GM12891 (cell line): Measurements from ENCODE around the gene HS3ST3B1. TPM values are rescaled to one million over a fixed set of nuclear protein-coding genes. Genes with fewer than 3 reads are reported as not detected.
A peak's percentile ranks its signal among the peaks of the same experiment; 100 is the strongest.

Source experiments
- DNase-seq: peaks from one replicate; pipeline ENCODE4 v3.0.0; 2011; ENCODE audit warnings: low spot score; ENCODE audit not compliant: insufficient read length
- FAIRE-seq: peaks from 2 replicates; lab custom pipeline; 2011; peaks lifted over from hg19 to GRCh38; lab: Jason Lieb, UNC
- PAX5 ChIP-seq: IDR thresholded peaks from 2 replicates; pipeline ENCODE4 v1.6.1; 2011; ENCODE audit warnings: low read length, moderate library complexity, mild to moderate bottlenecking; ENCODE audit not compliant: insufficient read depth, severe bottlenecking
- POLR2A ChIP-seq: IDR thresholded peaks from 2 replicates; pipeline ENCODE4 v1.6.1; 2011; ENCODE audit warnings: low read depth, low read length, control low read depth
- POLR2AphosphoS5 ChIP-seq: IDR thresholded peaks from 2 replicates; pipeline ENCODE4 v1.6.1; 2011; ENCODE audit warnings: low read depth, low read length, control low read depth
- POU2F2 ChIP-seq: IDR thresholded peaks from 2 replicates; pipeline ENCODE4 v1.6.1; 2011; ENCODE audit warnings: low read depth, mild to moderate bottlenecking, control low read depth, low read length, moderate library complexity
- SPI1 ChIP-seq: IDR thresholded peaks from 2 replicates; pipeline ENCODE4 v1.6.1; 2011; ENCODE audit warnings: low read depth, low read length, control low read depth
- TAF1 ChIP-seq: IDR thresholded peaks from 2 replicates; pipeline ENCODE4 v1.6.1; 2011; ENCODE audit warnings: low read depth, low read length, control low read depth
- polyA plus RNA-seq: library from polyadenylated mRNA; unstranded; fragments of >200 nt; gene quantifications from one replicate; pipeline ENCODE4 v1.2.1, GENCODE V29; 2012; ENCODE audit warnings: low read depth, missing spikeins, inconsistent platforms; ENCODE audit not compliant: missing spikeins

HS3ST3B1 gene
- 0.44 TPM for polyA plus RNA-seq

- DNase-seq (peak; percentile 84), FAIRE-seq (peak; percentile 69)
- TF ChIP-seq POLR2A (no peak), POU2F2 (peak; percentile 91)
Observed at GRCh38 chr17:14300575-14301278, at the start of gene HS3ST3B1. Gene HS3ST3B1, plus strand, starts transcription at chr17:14301081. Its CDS starts 438 bp downstream, at chr17:14301519.

DNA sequence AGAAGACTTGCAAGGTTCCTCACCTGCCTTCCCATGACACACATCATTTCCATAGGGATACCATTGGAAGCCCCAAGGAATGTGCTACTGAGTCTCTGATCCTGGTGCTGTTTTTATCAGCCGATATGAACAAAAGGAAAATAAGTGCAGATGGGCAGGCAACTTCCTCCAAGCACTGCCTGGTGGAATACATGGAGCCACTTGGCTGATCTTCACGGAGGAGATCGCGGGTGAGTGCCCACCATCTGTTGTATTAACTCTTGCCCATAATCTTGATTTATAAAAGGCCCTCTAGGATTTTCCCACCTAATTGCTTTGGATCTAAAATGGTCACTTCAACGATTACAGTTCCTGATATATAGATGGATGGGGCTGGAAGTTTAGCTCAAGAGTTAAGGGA is 39.5 kb upstream of the HS3ST3B1 start:
- no peak for DNase-seq
- no peak for FAIRE-seq
- TF ChIP-seq TAF1 (no peak), POLR2A (no peak), POU2F2 (no peak)

GRCh38 chr17:14268264-14268663 is 32.6 kb upstream of the HS3ST3B1 start:
- no peak for FAIRE-seq

DNA sequence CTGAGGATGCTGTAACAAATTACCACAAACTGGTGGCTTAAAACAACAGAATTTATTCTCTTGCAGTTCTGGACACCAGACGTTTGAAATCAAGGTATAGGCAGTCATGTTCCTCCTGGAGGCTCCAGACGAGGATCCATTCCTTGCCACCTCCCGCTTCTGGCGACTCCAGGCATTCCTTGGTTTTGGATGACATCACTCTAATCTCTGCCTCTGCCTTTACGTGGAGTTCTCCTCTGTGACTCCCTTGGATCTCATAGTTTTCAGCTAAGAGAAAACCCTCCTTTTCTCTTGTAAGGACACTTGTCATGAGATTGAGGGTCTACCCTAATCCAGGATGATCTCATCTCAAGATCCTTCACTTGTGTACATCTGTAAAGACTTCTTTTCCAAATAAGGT is 31.4 kb upstream of the HS3ST3B1 start:
- TF ChIP-seq TAF1: no peak
- no peak for TF ChIP-seq SPI1
- no peak for TF ChIP-seq POU2F2
- no peak for TF ChIP-seq POLR2A
- no peak for TF ChIP-seq POLR2AphosphoS5
- no peak for TF ChIP-seq PAX5
- no peak for FAIRE-seq
- DNase-seq: no peak

More at GRCh38 chr17:14268264-14268663, 32.6 kb upstream of the HS3ST3B1 start:
- TF ChIP-seq POLR2A (no peak), POLR2AphosphoS5 (no peak), PAX5 (no peak), SPI1 (no peak), POU2F2 (no peak), TAF1 (no peak)
- no peak for DNase-seq

DNA sequence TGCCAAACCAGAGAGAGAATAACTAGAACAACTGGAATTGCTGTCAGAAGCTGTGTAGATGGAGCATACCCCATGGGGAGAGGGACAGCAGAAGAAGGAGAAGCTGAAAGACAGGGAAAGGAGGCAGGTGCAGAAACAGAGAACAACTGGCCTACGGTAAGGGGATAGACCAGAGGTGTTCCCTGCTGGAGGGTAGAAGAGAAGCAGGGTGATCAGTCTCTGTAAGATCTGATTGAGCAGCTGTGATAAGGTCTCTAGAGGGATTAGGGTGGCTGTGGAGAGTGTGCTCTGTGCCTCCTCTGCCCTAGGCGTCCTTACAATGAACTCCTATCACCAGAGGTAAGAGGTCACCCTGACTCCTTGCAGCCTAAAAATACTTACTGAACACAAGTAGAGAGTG is 30.4 kb upstream of the HS3ST3B1 start:
- FAIRE-seq: no peak
- no peak for DNase-seq
- TF ChIP-seq PAX5 (no peak), SPI1 (no peak), POU2F2 (no peak), TAF1 (no peak), POLR2A (no peak), POLR2AphosphoS5 (no peak)

GRCh38 chr17:14276535-14277250 is 24.2 kb upstream of the HS3ST3B1 start:
- TF ChIP-seq POLR2AphosphoS5 (no peak), POU2F2 (no peak), PAX5 (no peak), POLR2A (no peak), SPI1 (no peak), TAF1 (no peak)
- FAIRE-seq (no peak), DNase-seq (no peak)

DNA sequence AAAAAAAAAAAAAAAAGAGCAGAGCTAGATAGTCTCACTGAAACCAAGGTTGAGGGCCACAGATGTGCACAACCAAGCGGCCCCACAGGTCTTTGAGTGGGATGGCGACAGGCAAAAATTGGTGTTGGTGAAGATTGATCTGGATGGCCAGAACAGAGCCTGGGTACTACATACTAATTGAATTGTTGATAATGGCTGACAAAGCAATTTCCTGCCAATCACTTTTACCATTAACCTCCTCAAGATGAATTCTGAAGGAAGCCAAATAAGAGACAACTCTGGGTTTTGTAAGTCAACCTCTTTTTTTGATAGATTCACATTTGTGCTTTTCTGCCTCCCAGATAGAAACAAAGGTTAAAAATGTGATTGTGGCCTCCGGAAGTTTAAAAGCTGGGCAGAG is 19.4 kb upstream of the HS3ST3B1 start:
- no peak for DNase-seq
- FAIRE-seq: no peak
- TF ChIP-seq POLR2AphosphoS5 (no peak), TAF1 (no peak), POU2F2 (no peak), POLR2A (no peak), PAX5 (no peak), SPI1 (no peak)

DNA sequence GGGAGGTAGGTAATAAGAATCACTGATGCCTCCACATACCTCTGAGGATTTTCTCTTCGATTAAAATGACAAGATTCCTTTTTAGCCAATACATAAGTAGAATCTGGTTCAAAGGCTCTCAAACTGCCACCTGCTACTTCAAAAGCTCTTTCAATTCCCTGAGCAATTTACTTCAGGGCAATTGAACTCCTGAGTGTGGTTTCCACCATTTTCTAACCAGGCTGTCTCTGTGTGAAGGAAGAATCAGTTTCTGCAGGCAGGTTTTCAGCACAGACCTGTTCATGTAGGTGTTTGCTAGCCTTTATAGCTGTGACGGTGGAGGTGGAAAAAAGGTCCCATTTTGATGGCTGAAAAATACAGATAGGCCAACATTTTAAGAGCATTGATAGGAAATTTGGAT is 18.2 kb upstream of the HS3ST3B1 start:
- no peak for DNase-seq
- no peak for FAIRE-seq
- TF ChIP-seq TAF1 (no peak), PAX5 (no peak), SPI1 (no peak), POLR2AphosphoS5 (no peak), POU2F2 (no peak), POLR2A (no peak)

GRCh38 chr17:14289162-14289561 is 11.7 kb upstream of the HS3ST3B1 start:
- FAIRE-seq (no peak), DNase-seq (no peak)
- no peak for TF ChIP-seq PAX5
- no peak for TF ChIP-seq POLR2AphosphoS5
- no peak for TF ChIP-seq POU2F2
- TF ChIP-seq POLR2A: no peak
- no peak for TF ChIP-seq SPI1
- no peak for TF ChIP-seq TAF1

DNA sequence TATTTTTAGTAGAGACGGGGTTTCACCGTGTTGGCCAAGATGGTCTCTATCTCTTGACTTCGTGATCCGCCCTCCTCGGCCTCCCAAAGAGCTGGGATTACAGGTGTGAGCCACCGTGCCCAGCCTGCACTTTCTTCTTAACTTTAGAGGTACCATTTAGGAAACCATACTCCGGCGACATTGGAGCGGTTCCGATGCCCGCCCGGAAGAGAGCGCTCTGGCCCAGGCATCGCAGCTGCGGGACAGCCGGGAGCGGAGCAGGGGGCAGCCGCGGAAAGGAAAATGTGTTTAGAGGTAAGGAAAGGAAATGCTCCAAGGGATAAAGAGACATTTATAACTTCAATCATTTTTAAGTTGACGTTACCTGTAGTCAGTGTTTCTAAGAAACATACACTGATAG is 6.0 kb upstream of the HS3ST3B1 start:
- DNase-seq: no peak

More for the DNA sequence above, 6.0 kb upstream of the HS3ST3B1 start:
- TF ChIP-seq TAF1 (no peak), POU2F2 (no peak), POLR2A (no peak), POLR2AphosphoS5 (no peak), SPI1 (no peak), PAX5 (no peak)
- no peak for FAIRE-seq
